ENCODE data around the gene CCDC97.
"Not testable (repeated sequence)": the region's sequence is repeated elsewhere in the genome, so short reads cannot be mapped to it uniquely, and the experiment has no call there.

Gene CCDC97

DNA sequence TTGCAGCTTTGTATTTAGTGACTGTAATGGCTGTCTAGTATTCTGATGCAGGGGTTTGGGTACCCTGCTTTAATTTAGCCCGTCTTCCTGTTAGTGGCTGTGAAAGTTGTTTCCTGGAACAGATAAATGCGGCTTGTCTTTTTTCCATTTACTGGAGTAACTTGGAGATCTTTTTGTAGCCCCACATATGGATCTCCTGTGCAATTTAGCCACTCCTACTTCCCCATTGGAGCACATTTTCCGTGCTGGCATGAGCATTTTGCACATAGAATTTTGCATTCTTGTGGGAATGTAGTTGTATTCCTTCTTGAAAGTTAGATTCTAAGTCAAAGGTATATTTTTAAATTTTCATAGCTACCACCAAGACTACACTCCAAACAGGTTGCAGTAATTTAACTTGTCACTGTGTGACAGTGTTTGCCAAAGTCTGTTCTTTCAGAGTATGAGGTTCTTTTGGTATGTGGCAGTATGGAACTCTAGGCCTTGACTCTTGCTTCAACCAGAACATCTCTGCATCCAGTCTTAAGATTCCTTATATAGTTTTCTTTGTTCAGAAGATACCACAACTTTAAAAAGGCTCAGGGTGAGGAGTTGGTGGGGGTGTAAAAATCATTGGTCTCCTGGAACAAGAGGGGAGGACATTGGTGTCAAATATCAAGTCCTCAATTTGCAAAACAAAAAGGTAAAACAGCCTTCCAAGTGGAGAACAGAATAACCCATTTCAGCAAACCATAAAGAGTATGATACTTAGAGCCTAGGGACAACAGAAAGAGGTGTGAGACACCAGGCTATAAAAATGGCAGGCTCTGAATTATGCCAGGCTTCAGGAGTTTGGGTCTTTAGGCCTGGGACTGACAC is 21.1 kb upstream of the CCDC97 start:
- no peak for FAIRE-seq
- TF ChIP-seq POLR2A (IDR thresholded peaks at IDR 0.05; ENCODE audit: low read depth, low read length): no peak
- DNase-seq (ENCODE audit: insufficient read length, low spot score): no peak

- DNase-seq (ENCODE audit: insufficient read length, low spot score); FAIRE-seq: not testable (repeated sequence)
Observed at GRCh38 chr19:41289814-41290213, 20.2 kb upstream of the CCDC97 start.

DNA sequence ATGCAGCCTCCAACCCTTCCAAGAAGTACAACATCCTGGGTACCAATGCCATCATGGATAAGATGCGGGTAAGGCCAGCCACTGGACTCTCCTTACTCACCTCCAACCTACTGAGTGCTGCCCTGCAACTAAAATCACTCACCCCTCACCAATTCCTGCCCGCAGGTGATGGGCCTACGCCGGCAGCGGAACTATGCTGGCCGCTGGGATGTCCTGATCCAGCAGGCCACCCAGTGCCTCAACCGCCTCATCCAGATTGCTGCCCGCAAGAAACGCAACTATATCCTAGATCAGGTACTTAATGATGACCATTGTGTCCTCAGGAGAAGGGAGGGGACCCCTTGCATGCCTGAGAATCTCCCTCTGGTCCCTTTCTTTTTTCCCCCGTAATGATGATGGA is 15.6 kb upstream of the CCDC97 start:
- TF ChIP-seq POLR2A (IDR thresholded peaks at IDR 0.05; ENCODE audit: low read depth, low read length): no peak
- FAIRE-seq (no peak), DNase-seq (ENCODE audit: insufficient read length, low spot score) (no peak)

GRCh38 chr19:41295499-41295898 is 14.5 kb upstream of the CCDC97 start:
- no peak for TF ChIP-seq POLR2A (IDR thresholded peaks at IDR 0.05; ENCODE audit: low read depth, low read length)
- DNase-seq (ENCODE audit: insufficient read length, low spot score) (no peak), FAIRE-seq (no peak)

GRCh38 chr19:41296433-41296871 is 13.5 kb upstream of the CCDC97 start:
- TF ChIP-seq POLR2A (IDR thresholded peaks at IDR 0.05; ENCODE audit: low read depth, low read length): no peak
- DNase-seq (ENCODE audit: insufficient read length, low spot score): no peak
- FAIRE-seq: no peak

DNA sequence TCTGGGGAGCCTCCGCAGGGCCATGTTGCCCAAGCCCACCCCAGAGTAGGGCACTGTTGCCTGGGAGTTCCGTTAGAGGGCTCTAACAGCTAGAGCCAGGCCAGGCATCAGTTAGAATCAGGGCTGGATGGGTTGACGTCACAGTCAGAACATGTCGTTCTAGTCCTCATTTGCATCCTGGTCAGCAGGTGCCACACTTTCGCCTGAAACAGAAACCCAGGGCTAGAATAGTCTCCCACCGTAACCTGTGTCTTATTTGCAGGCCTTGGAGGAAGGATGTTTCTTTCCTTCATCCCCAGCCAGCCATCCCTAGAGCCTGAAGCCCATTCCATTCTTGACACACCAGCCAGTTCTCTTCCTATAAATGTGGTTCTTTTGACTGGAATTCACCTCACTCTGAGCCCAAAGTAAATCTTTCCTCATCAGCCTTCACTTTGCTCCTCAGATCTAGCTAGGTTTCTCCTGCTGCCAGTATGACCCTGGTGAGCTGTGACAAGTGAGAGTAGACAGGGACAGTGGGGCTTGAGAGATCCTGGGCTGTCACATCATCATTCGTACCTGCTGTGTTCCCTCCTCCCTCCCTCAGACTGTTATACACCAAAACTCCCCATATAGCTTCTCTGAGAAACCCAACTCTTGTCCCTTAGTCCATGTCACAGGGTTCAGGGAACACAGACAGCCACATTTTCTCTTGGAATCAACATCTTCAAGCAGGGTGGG is 12.2 kb upstream of the CCDC97 start:
- FAIRE-seq (no peak), DNase-seq (ENCODE audit: insufficient read length, low spot score) (no peak)
- TF ChIP-seq POLR2A (IDR thresholded peaks at IDR 0.05; ENCODE audit: low read depth, low read length): no peak

- DNase-seq (ENCODE audit: insufficient read length, low spot score) (no peak), FAIRE-seq (no peak)
- TF ChIP-seq POLR2A (IDR thresholded peaks at IDR 0.05; ENCODE audit: low read depth, low read length): no peak
Observed at GRCh38 chr19:41298348-41298964, 11.5 kb upstream of the CCDC97 start.

GRCh38 chr19:41299046-41299754 is 10.8 kb upstream of the CCDC97 start:
- DNase-seq (ENCODE audit: insufficient read length, low spot score) (no peak), FAIRE-seq (no peak)
- no peak for TF ChIP-seq POLR2A (IDR thresholded peaks at IDR 0.05; ENCODE audit: low read depth, low read length)

DNA sequence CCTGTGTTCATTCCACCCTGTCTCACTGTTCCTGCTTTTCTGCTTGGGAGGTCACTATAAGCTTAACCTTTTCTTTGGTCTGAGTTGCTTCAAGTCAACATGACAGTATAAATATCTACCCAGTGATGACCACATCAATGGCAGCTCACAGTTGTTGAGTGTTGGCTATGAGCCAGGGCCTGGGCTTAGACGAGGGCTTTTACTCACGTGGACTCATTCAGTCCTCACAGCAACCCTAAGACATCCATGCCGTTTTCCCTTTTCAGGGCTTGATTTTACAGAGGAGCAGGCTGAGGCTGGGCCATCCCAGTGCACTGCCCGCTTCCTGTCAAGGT is 10.2 kb upstream of the CCDC97 start:
- no peak for TF ChIP-seq POLR2A (IDR thresholded peaks at IDR 0.05; ENCODE audit: low read depth, low read length)
- no peak for FAIRE-seq
- no peak for DNase-seq (ENCODE audit: insufficient read length, low spot score)

- no peak for DNase-seq (ENCODE audit: insufficient read length, low spot score)
- FAIRE-seq: no peak
- no peak for TF ChIP-seq POLR2A (IDR thresholded peaks at IDR 0.05; ENCODE audit: low read depth, low read length)
Observed at GRCh38 chr19:41300555-41300954, 9.4 kb upstream of the CCDC97 start.

DNA sequence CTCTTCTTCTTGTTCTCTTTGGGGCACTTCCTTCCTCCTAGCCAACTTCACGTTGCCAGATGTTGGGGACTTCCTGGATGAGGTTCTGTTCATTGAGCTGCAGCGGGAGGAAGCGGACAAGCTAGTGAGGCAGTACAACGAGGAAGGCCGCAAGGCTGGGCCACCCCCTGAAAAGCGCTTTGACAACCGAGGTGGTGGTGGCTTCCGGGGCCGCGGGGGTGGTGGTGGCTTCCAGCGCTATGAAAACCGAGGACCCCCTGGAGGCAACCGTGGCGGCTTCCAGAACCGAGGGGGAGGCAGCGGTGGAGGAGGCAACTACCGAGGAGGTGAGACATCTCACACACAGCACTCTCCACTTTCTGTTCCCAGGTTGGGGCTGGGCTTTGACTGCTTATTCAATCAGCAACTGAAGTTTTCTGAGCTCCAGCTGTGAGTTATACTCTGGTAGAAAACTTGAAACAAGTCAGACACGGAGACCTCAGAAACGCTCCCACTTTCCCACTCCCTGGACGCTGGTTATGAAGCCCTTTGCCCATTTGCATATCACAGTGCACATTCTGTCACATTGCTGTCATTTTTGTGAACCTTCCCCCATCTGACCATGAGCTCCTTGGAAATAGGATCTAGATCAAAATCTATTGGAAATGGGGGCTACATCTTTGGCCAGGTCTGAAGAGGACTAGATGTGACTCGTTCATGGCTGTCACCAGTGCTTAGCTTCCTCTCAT is 7.2 kb upstream of the CCDC97 start:
- DNase-seq (ENCODE audit: insufficient read length, low spot score): no peak
- TF ChIP-seq POLR2A (IDR thresholded peaks at IDR 0.05; ENCODE audit: low read depth, low read length): no peak
- FAIRE-seq: no peak

- DNase-seq (ENCODE audit: insufficient read length, low spot score) (no peak), FAIRE-seq (no peak)
- no peak for TF ChIP-seq POLR2A (IDR thresholded peaks at IDR 0.05; ENCODE audit: low read depth, low read length)
Observed at GRCh38 chr19:41303954-41304353, 6.0 kb upstream of the CCDC97 start.

GRCh38 chr19:41304706-41305483 is 5.1 kb upstream of the CCDC97 start:
- DNase-seq (ENCODE audit: insufficient read length, low spot score) (no peak), FAIRE-seq (no peak)
- no peak for TF ChIP-seq POLR2A (IDR thresholded peaks at IDR 0.05; ENCODE audit: low read depth, low read length)
